MM.1S (cell line): ENCODE measurements around the gene DHX32.

Experiments used
- EZH2 ChIP-seq: fragments of 300-600 bp; sonication (generic); optimal IDR thresholded peaks from 2 replicates; pipeline ENCODE3; 2017; ENCODE audit warnings: low read depth, mild to moderate bottlenecking, antibody characterized with exemption, low read length, mixed read lengths
- EZH2phosphoT487 ChIP-seq: fragments of 300-600 bp; sonication (generic); IDR thresholded peaks from 2 replicates; pipeline ENCODE4 v1.6.1; 2018; ENCODE audit warnings: antibody characterized with exemption, low read length
- TF ChIP-seq, protein P1 (sequence below): fragments of 300-600 bp; sonication (generic); IDR thresholded peaks from 2 replicates; pipeline ENCODE4 v1.5.1; 2016; ENCODE audit warnings: antibody characterized with exemption, low read length, mixed read lengths

GRCh38 chr10:125866421-125867029 is 14.6 kb downstream of the DHX32 start:
- TF ChIP-seq, protein P1, sequence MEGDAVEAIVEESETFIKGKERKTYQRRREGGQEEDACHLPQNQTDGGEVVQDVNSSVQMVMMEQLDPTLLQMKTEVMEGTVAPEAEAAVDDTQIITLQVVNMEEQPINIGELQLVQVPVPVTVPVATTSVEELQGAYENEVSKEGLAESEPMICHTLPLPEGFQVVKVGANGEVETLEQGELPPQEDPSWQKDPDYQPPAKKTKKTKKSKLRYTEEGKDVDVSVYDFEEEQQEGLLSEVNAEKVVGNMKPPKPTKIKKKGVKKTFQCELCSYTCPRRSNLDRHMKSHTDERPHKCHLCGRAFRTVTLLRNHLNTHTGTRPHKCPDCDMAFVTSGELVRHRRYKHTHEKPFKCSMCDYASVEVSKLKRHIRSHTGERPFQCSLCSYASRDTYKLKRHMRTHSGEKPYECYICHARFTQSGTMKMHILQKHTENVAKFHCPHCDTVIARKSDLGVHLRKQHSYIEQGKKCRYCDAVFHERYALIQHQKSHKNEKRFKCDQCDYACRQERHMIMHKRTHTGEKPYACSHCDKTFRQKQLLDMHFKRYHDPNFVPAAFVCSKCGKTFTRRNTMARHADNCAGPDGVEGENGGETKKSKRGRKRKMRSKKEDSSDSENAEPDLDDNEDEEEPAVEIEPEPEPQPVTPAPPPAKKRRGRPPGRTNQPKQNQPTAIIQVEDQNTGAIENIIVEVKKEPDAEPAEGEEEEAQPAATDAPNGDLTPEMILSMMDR, result no peak
- TF ChIP-seq EZH2, result no peak
- TF ChIP-seq EZH2phosphoT487, result no peak
